NCI-H2227 (cell line): ENCODE measurements around the gene DCDC2C.
A peak's percentile ranks its signal among the peaks of the same experiment; 100 is the strongest.
"Not testable (repeated sequence)": the region's sequence is repeated elsewhere in the genome, so short reads cannot be mapped to it uniquely, and the experiment has no call there.

Source experiments
- DNase-seq: peaks from one replicate; lab custom pipeline; 2025; ENCODE audit not compliant: unreplicated experiment; lab: John Stamatoyannopoulos, UW

DCDC2C gene, protein sequence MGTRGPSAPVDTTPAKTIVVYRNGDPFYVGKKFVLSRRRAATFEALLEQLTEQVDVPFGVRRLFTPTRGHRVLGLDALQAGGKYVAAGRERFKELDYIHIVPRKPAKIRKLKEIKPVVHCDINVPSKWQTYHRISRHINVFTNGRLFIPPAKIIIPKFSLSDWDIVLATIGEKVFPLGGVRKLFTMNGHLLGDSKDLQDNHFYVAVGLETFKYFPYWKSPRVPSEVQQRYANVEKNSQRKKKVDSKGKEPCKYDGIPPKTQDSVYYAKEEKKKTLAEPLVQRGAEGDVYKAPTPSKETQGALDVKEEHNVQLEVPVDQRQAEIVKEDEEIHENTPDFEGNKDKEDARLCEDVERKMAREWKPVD

DNA sequence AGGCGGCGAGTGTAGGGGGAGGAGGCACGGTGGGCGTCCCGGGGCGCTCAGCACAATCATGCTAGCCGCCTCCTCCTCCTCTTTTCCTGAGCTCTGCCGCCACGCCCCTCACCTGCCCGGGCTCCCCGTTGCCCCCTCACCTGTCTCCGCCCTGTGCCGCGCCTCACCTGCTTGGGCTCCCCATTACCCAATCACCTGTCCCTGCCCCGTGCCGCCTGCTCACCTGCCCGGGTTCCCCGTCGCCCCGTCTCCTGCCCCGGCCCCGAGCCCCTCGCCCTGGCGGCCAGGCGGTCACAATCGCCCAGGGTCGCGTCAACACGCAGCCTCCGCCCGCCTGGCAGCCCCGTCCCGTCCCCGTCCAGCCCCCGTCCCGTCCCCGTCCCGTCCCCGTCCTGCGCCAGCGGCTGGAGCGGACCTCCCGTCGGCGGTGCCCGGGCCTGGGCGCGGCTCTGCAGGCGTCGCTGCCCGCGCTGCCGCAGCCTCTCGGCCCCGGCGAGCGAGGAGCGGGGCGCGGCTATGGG lies at the start of gene DCDC2C:
DCDC2C (plus strand) TSS at position 340 of the 521 bp plus-strand sequence; CDS start at position 517, 177 bp downstream.
- DNase-seq: no peak

- DNase-seq: no peak
Measured at GRCh38 chr2:3654011-3654410, 49.4 kb upstream of the DCDC2C start.

GRCh38 chr2:3654531-3655225 lies 48.7 kb upstream of the DCDC2C start:
- no peak for DNase-seq

DNA sequence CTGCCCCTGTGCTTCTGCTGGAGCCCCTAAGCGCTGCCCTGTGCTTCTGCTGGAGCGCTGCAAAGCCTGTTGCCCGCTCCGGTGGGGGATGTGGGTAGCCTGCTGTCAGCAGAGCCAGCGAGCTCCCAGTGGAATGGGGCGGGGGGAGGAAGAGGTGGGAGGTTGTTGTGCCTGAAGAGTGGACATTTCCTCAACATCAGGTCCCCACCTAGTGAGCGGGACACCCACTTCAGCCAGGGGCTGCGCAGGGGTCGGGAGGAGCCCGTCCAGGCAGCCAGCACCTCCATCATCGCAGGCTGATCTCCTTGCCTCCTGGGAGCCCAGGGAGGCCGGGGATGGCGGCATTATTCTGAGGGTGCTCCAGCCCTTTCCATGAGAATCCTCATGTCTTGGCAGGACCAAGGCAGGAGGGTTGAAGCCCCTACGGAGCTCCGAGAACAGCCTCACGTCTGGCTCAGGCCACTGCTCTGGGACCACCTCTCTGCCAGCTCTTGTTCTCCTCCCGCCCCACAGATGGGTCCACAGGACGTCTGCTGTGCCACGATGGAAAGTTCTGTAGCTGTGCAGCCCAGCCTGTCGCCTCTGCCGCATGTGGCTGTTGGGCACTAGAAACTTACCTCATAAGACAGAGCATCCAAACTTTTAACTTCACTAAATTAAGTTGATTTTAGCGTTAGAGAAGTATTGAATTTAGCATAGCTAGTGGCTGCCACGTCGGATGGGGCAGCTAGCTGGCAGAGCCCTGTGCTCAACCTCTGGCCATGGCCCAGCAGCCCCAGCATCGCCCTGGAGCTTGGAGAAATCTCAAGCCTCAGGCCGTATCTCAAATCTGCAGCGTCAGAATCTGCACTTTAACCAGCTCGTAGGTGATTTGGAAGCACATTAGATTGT lies 47.3 kb upstream of the DCDC2C start:
- DNase-seq: no peak

GRCh38 chr2:3656762-3657721 lies 46.3 kb upstream of the DCDC2C start:
- no peak for DNase-seq

DNA sequence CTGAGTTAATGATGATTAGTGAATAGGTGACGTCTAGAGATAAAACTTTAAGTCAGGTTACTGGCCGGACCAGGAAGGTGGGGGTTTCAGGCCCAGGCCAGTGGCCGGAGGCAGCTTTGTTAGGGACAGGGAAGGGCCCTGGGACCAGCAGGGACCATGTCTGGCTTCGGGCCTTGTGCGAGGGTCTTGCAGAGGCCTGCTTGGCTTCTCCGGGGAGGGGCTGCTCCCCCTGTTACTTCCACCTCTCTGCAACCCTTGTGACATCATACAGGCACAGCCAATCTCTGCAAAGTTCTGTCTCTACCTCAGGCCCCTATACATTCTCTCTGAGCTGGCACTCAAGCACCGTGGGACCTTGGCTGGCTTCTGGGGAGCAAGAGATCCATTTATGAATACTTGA lies 45.5 kb upstream of the DCDC2C start, which contains the start of gene ALLC:
ALLC (plus strand) TSS at position 320 of the 400 bp plus-strand sequence. CDS start 12,958 bp downstream, outside the sequence.
- DNase-seq: no peak

- peak; percentile 59 for DNase-seq
Measured at GRCh38 chr2:3659447-3660432, 43.6 kb upstream of the DCDC2C start.

- DNase-seq: not testable (repeated sequence)
Measured at GRCh38 chr2:3660640-3661039, 42.7 kb upstream of the DCDC2C start.

- DNase-seq: no peak
Measured at GRCh38 chr2:3661149-3661660, 42.2 kb upstream of the DCDC2C start.

- DNase-seq: no peak
Measured at GRCh38 chr2:3662239-3662638, 41.1 kb upstream of the DCDC2C start.

- DNase-seq: no peak
Measured at GRCh38 chr2:3664118-3664517, 39.3 kb upstream of the DCDC2C start.

DNA sequence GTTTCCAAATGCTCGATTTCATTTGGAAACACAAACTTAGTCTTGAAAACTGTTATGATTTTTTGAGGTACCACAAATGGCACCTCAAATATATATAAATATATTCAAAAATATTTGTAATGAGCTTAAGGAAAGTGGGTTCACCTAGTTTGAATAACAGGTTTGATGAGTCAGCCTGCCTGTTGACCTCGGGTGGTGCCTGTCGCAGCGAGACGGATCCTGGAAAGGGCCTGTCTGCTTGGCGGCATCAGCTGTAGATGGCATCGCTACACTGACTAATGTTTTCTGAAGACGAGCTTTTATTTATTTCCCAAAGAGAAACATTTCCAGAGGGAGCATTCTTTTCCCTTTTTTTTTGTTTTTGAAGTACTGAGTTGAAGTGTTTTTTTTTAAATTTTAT lies 38.5 kb upstream of the DCDC2C start:
- no peak for DNase-seq

DNA sequence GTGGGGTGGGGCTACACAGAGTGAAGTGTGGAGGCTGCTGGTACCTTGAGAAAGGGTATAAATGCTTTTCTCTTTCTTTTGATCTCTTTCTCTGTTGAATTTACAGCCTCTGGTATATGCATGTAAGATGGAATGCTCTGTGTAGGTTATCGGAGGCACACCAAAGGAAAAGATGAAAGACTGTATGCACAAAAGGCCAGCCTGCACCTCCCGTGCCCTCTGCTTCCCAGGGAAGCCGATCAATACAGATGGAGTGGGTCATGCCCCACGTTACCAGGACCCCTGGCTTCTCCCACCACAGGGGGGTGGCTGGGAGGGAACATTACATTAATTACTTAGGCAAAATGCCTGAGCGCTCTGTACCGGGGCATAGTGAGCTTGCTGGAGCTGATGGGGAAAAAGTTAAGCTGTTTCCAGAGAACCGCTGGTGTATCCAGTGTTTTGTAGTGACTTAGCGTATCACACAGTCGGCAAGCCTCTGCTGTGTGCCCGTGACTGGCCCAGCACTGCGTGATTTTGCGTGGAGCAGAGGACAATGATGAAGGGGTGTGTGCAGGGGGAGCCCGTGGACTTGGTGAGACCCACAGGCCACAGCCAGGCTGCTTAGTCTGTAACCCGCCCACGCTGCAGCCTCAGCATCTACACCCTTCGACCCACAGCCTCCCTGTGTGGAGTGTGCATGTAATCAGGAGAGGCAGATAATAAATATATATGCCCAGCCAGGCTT lies 37.3 kb upstream of the DCDC2C start:
- DNase-seq: no peak

DNA sequence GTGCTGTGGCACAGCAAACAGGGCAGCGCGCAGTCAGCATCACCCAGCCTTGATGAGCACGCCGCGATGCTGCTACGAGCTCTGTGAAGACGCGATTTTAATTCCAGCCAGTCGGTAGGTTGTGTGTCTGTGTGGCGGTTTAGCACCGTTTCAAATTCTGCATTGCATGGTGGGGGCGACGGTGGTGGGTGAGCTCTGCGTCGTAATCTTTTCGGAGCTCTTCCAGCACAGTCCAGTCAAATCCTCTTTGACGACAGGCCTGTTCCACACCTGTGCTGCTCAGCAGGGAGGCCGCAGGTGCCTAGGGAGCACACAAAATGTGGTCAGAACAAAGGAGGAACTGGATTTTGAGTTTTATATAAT lies 36.8 kb upstream of the DCDC2C start:
- DNase-seq: no peak

GRCh38 chr2:3667151-3667631 lies 36.2 kb upstream of the DCDC2C start:
- no peak for DNase-seq

GRCh38 chr2:3669656-3670055 lies 33.7 kb upstream of the DCDC2C start:
- DNase-seq: no peak

- no peak for DNase-seq
Measured at GRCh38 chr2:3670376-3670775, 33.0 kb upstream of the DCDC2C start.

DNA sequence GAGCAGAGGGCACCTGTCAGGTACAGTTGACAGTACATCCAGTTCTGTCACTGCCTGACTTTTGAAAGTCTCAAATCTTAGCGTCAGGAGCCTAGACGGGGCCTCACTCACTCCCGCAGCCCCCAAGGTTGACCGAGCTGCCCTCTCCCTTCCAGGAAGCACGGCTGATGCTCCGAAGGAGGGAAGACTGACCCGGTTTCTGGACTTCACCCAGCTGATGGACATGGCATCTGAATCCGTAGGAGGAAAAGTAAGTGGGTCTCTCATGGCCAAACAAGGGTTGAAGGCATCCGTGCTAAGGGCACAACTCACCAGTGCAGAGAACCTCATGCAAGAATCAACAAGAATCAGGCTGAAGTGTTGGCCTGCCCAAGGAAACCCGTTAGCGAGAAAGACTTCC lies 32.4 kb upstream of the DCDC2C start:
- no peak for DNase-seq
